Endodermal cell (in vitro differentiated cells): ENCODE data around the gene ZNF280D. TPM values are rescaled to one million over a fixed set of nuclear protein-coding genes. Genes with fewer than 3 reads are reported as not detected.

Source experiments
- DNase-seq: peaks from one replicate; pipeline ENCODE4 v3.0.0-alpha.2; 2017
- H3K27ac ChIP-seq: 2 replicates; pipeline ENCODE4 v1.5.1; 2013; ENCODE audit warnings: mild to moderate bottlenecking, low read depth, low read length, moderate library complexity
- H3K27me3 ChIP-seq: 2 replicates; pipeline ENCODE4 v1.6.1; 2013; ENCODE audit warnings: mild to moderate bottlenecking, low read length, moderate library complexity; ENCODE audit not compliant: insufficient read depth, control insufficient read depth, poor library complexity, severe bottlenecking
- H3K36me3 ChIP-seq: 2 replicates; pipeline ENCODE4 v1.7.0; 2013; ENCODE audit warnings: mild to moderate bottlenecking, low read length, moderate library complexity; ENCODE audit not compliant: control insufficient read depth, insufficient read depth
- H3K4me1 ChIP-seq: one replicate; pipeline ENCODE4 v1.7.0; 2013; ENCODE audit warnings: low read length; ENCODE audit not compliant: control insufficient read depth, insufficient read depth
- H3K4me3 ChIP-seq: 2 replicates; pipeline ENCODE4 v1.5.1; 2013; ENCODE audit warnings: mild to moderate bottlenecking, low read length, moderate library complexity
- H3K9ac ChIP-seq: 2 replicates; pipeline ENCODE4 v1.6.1; 2013; ENCODE audit warnings: mild to moderate bottlenecking, low read length, moderate library complexity; ENCODE audit not compliant: poor library complexity, severe bottlenecking; ENCODE audit errors: extremely low read depth
- H3K9me3 ChIP-seq: 2 replicates; pipeline ENCODE4 v1.6.1; 2013; ENCODE audit warnings: mild to moderate bottlenecking, low read length, moderate library complexity; ENCODE audit not compliant: control insufficient read depth
- H3K27ac Mint-ChIP-seq: 2 replicates; pipeline ENCODE4 v1.8.0; 2020; ENCODE audit warnings: mixed read lengths
- H3K27me3 Mint-ChIP-seq: 2 replicates; pipeline ENCODE4 v1.8.0; 2021; ENCODE audit warnings: mild to moderate bottlenecking, mixed read lengths; ENCODE audit not compliant: insufficient read depth
- H3K36me3 Mint-ChIP-seq: 2 replicates; pipeline ENCODE4 v1.8.0; 2020; ENCODE audit warnings: low read depth, mixed read lengths
- H3K4me1 Mint-ChIP-seq: 2 replicates; pipeline ENCODE4 v1.8.0; 2020; ENCODE audit warnings: mixed read lengths
- H3K4me3 Mint-ChIP-seq: 2 replicates; pipeline ENCODE4 v1.8.0; 2020; ENCODE audit warnings: mild to moderate bottlenecking, moderate library complexity, mixed read lengths
- H3K9me3 Mint-ChIP-seq: 2 replicates; pipeline ENCODE4 v1.8.0; 2020; ENCODE audit warnings: mild to moderate bottlenecking, mixed read lengths
- WGBS, 2 experiments: methylation state at CpG; one replicate each; pipeline versions ENCODE4 v1.1.5 to v1.1.7; 2013; ENCODE audit warnings: missing lambda C conversion rate in 2 of 2, mixed read lengths in 1 of 2; ENCODE audit not compliant: insufficient coverage in 1 of 2, insufficient read length in 1 of 2; 5-methylcytosine and 5-hydroxymethylcytosine counted together
- total RNA-seq, 2 donors: library from RNA; stranded (reverse); fragmentation: NEBNext Ultra II Directional in 1 of 2; extraction: Animal tissue kit (Norgen Biotek cat#: 25700) in 1 of 2; gene quantifications; 2 replicates in 1 of 2; 3 replicates in 1 of 2; pipeline ENCODE4 v1.2.1, GENCODE V29; 2021
- TF ChIP-seq, protein P1 (sequence below): fragments of 200-600 bp; sonication (generic); conservative IDR thresholded peaks from 2 replicates; pipeline ENCODE4 v1.5.0; 2021; ENCODE audit warnings: antibody characterized with exemption, mild to moderate bottlenecking

The ZNF280D gene
- total RNA-seq, 2 donors from 2014 or later: 22.0 to 35.1 TPM

- 77% methylated on average over 1 of the region's 1 CpG; no CpG with 5 or more reads in 1 of the 2 experiments for WGBS, 2 experiments
These were observed 125.0 kb downstream of the ZNF280D start for GRCh38 chr15:56608140-56608778.

DNA sequence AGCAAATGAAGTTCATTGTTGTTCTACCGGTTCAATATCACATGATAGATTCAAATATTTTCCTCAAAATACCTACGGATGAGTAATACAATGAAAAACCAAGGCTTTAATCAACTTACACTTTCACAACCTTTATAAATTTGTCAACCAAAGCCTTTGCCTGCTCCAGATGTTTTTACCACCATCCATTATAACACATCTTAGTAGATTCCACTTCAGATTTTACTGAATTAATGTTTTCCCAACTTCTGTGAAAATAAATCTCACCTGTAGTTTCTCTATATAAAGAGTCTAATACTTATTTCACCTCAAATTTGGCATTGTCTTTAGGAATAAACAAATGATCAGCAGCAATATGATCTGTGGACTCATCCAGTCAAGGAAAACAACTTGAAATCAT is 131.1 kb downstream of the ZNF280D start:
- no peak overlapping the region for H3K4me3 ChIP-seq
- peaks cover 26% of the 10 kb centered on the region for H3K9me3 Mint-ChIP-seq
- H3K36me3 ChIP-seq: no peaks in the 10 kb centered on the region
- H3K27me3 ChIP-seq: no peaks in the 10 kb centered on the region
- TF ChIP-seq, protein P1, sequence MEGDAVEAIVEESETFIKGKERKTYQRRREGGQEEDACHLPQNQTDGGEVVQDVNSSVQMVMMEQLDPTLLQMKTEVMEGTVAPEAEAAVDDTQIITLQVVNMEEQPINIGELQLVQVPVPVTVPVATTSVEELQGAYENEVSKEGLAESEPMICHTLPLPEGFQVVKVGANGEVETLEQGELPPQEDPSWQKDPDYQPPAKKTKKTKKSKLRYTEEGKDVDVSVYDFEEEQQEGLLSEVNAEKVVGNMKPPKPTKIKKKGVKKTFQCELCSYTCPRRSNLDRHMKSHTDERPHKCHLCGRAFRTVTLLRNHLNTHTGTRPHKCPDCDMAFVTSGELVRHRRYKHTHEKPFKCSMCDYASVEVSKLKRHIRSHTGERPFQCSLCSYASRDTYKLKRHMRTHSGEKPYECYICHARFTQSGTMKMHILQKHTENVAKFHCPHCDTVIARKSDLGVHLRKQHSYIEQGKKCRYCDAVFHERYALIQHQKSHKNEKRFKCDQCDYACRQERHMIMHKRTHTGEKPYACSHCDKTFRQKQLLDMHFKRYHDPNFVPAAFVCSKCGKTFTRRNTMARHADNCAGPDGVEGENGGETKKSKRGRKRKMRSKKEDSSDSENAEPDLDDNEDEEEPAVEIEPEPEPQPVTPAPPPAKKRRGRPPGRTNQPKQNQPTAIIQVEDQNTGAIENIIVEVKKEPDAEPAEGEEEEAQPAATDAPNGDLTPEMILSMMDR: no peak
- no peaks in the 10 kb centered on the region for H3K4me1 Mint-ChIP-seq
- WGBS, 2 experiments: 90 to 93% methylated on average over 2 of the region's 2 CpGs
- H3K4me3 Mint-ChIP-seq: no peak overlapping the region
- no peak overlapping the region for H3K27ac ChIP-seq
- peaks cover 3% of the 10 kb centered on the region for H3K36me3 Mint-ChIP-seq
- no peaks in the 10 kb centered on the region for H3K27me3 Mint-ChIP-seq
- H3K9ac ChIP-seq: no peak overlapping the region
- H3K27ac Mint-ChIP-seq: no peak overlapping the region
- H3K9me3 ChIP-seq: peaks cover 20% of the 10 kb centered on the region
- no peak for DNase-seq
- H3K4me1 ChIP-seq: no peaks in the 10 kb centered on the region

More at GRCh38 chr15:56608140-56608778, 125.0 kb downstream of the ZNF280D start:
- Mint-ChIP-seq H3K4me3 (no peak overlapping the region), H3K27ac (no peak overlapping the region), H3K27me3 (no peaks in the 10 kb centered on the region), H3K36me3 (no peaks in the 10 kb centered on the region), H3K9me3 (peaks cover 6% of the 10 kb centered on the region), H3K4me1 (no peaks in the 10 kb centered on the region)
- H3K4me1 ChIP-seq: no peaks in the 10 kb centered on the region
- H3K36me3 ChIP-seq: no peaks in the 10 kb centered on the region
- H3K9me3 ChIP-seq: no peaks in the 10 kb centered on the region
- H3K9ac ChIP-seq: no peak overlapping the region
- no peak for DNase-seq
- no peaks in the 10 kb centered on the region for H3K27me3 ChIP-seq
- no peak overlapping the region for H3K27ac ChIP-seq
- TF ChIP-seq, protein P1: no peak
- no peak overlapping the region for H3K4me3 ChIP-seq

- Mint-ChIP-seq H3K27ac (no peak overlapping the region), H3K9me3 (peaks cover 26% of the 10 kb centered on the region), H3K4me3 (no peak overlapping the region), H3K27me3 (no peaks in the 10 kb centered on the region), H3K36me3 (peaks cover 3% of the 10 kb centered on the region), H3K4me1 (no peaks in the 10 kb centered on the region)
- Histone ChIP-seq H3K9me3 (peaks cover 20% of the 10 kb centered on the region), H3K27me3 (no peaks in the 10 kb centered on the region), H3K27ac (no peak overlapping the region), H3K9ac (no peak overlapping the region), H3K4me1 (no peaks in the 10 kb centered on the region), H3K4me3 (no peak overlapping the region), H3K36me3 (no peaks in the 10 kb centered on the region)
- WGBS, 2 experiments: no CpG with 5 or more reads among the region's 1 CpG
- TF ChIP-seq, protein P1: no peak
- DNase-seq: no peak
These were observed 132.9 kb downstream of the ZNF280D start for GRCh38 chr15:56600380-56600779.
